GM10248 (cell line): ENCODE measurements around the gene HS2ST1.
"Not testable (repeated sequence)": the region's sequence is repeated elsewhere in the genome, so short reads cannot be mapped to it uniquely, and the experiment has no call there.

Experiments used
- CTCF ChIA-PET: fragments of 300-600 bp; sonication (Branson Sonifier 250); formaldehyde crosslinking; extraction: SDS; loops from one replicate; lab custom pipeline; 2021; ENCODE audit warnings: antibody characterized with exemption; lab: Yijun Ruan, JAX
- POLR2A ChIA-PET: fragments of 350-650 bp; sonication (Branson Sonifier 250); formaldehyde crosslinking; extraction: SDS; loops from one replicate; lab custom pipeline; 2020; ENCODE audit warnings: antibody characterized with exemption; lab: Yijun Ruan, JAX
- DNase-seq: peaks from one replicate; pipeline ENCODE4 v3.0.0; 2012; ENCODE audit errors: extremely low spot score
- CTCF ChIP-seq: IDR thresholded peaks from 2 replicates; pipeline ENCODE4 v1.5.1; 2012; ENCODE audit warnings: mild to moderate bottlenecking, low read depth; ENCODE audit errors: extremely low read depth, missing control alignments, control extremely low read depth

Gene HS2ST1

DNA sequence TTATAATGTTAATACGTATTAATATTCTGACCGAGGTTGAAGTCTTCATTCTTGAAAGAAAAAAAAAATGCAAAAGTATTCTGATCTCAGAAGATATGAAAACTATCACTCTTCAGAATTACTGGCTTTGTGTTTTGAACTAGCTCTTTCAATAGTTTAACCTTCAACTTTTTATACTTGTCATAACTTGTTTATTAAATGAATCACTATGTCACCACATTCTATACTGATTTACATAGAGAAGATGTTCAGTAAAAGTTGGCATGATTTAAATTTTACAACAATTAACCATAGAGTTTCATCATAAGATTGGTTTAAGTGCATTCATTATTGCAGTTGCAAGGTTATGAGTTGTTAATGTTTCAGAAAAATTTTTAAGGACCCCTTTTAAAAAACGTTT is 57.3 kb downstream of the HS2ST1 start:
- CTCF ChIA-PET = no interaction called here
- TF ChIP-seq CTCF = no peak
- POLR2A ChIA-PET = interaction anchor here (0.8 kb wide), 1 partner anchor 1919 kb away, joined by 3 read pairs; the partner anchor contains the start of gene GTF2B
- no peak for DNase-seq

- ChIA-PET CTCF (no interaction called here), POLR2A (no interaction called here)
- no peak for TF ChIP-seq CTCF
- no peak for DNase-seq
Observed at GRCh38 chr1:86972262-86972661, 57.8 kb downstream of the HS2ST1 start.

GRCh38 chr1:86975993-86976550 is 61.6 kb downstream of the HS2ST1 start:
- no peak for DNase-seq
- POLR2A ChIA-PET = no interaction called here
- TF ChIP-seq CTCF = no peak
- CTCF ChIA-PET = interaction anchor here (0.8 to 2.9 kb wide), 10 partner anchors 9 to 69 kb away, joined by 3 to 8 read pairs (median 4); no protein-coding TSS in a partner anchor

GRCh38 chr1:86976664-86977063 is 62.2 kb downstream of the HS2ST1 start:
- no peak for TF ChIP-seq CTCF
- POLR2A ChIA-PET = no interaction called here

GRCh38 chr1:86981482-86982213 is 67.2 kb downstream of the HS2ST1 start:
- no peak for DNase-seq
- ChIA-PET CTCF (interaction anchor here (1.0 to 1.2 kb wide), 2 partner anchors 12 to 39 kb away, joined by 3 read pairs; no protein-coding TSS in a partner anchor), POLR2A (no interaction called here)
- TF ChIP-seq CTCF = no peak

More at GRCh38 chr1:86976664-86977063, 62.2 kb downstream of the HS2ST1 start:
- CTCF ChIA-PET = interaction anchor here (0.7 to 2.9 kb wide), 7 partner anchors 10 to 69 kb away, joined by 3 to 8 read pairs (median 5); no protein-coding TSS in a partner anchor
- DNase-seq = no peak

DNA sequence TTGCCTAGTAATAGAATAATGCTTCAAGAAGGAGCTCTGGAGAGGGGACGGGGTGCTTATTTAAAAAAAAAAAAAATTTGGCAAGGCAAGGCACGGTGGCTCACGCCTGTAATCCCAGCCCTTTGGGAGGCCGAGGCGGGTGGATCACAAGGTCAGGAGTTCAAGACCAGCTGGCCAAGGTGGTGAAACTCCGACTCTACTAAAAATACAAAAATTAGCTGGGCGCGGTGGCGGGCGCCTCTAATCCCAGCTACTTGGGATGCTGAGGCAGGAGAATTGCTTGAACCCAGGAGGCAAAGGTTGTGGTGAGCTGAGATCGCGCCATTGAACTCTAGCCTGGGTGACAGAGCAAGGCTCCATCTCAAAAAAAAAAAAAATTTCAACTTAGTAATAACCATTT is 69.2 kb downstream of the HS2ST1 start:
- DNase-seq, POLR2A ChIA-PET: not testable (repeated sequence)
- CTCF ChIA-PET = interaction anchor here (1.0 to 1.4 kb wide), 3 partner anchors 9 to 156 kb away, joined by 3 to 5 read pairs (median 4); no protein-coding TSS in a partner anchor
